HEK293 (cell line): ENCODE measurements around the gene SGMS1.

Source experiments
- CTCF ChIA-PET: fragments of 350-600 bp; formaldehyde crosslinking; extraction: SDS; loops from one replicate; lab custom pipeline; 2021; ENCODE audit warnings: antibody characterized with exemption; lab: Yijun Ruan, JAX
- POLR2A ChIA-PET: fragments of 300-600 bp; formaldehyde crosslinking; extraction: SDS; loops from one replicate; lab custom pipeline; 2020; ENCODE audit warnings: antibody characterized with exemption, inconsistent platforms; lab: Yijun Ruan, JAX
- H3K27ac ChIP-seq: fragments of 200-500 bp; sonication (Bioruptor generic); 2 replicates; pipeline ENCODE4 v1.5.1; 2014; ENCODE audit warnings: low read depth, low read length, control low read depth, inconsistent platforms; ENCODE audit errors: extremely low read depth
- H3K36me3 ChIP-seq, 2 experiments: fragments of 200-500 bp in 1 of 2; sonication (Bioruptor generic) in 1 of 2; 1 replicate in 1 of 2; 2 replicates in 1 of 2; pipeline ENCODE4 v1.5.1; 2014 to 2017; ENCODE audit warnings: inconsistent platforms in 2 of 2, low read length in 2 of 2; ENCODE audit not compliant: control insufficient read depth in 2 of 2, insufficient read depth in 1 of 2
- H3K4me1 ChIP-seq: fragments of 200-500 bp; sonication (Bioruptor generic); 2 replicates; pipeline ENCODE4 v1.5.1; 2014; ENCODE audit warnings: mild to moderate bottlenecking, low read length, inconsistent platforms; ENCODE audit not compliant: control insufficient read depth, insufficient read depth
- H3K4me3 ChIP-seq: 2 replicates; pipeline ENCODE4 v1.5.1; 2011; ENCODE audit warnings: low read depth, mild to moderate bottlenecking, control low read depth, low read length, moderate library complexity
- H3K9me3 ChIP-seq: fragments of 200-500 bp; sonication (Bioruptor generic); 2 replicates; pipeline ENCODE4 v1.5.1; 2014; ENCODE audit warnings: low read depth, low read length, inconsistent platforms; ENCODE audit not compliant: control insufficient read depth, insufficient read depth
- BCL11B ChIP-seq: fragments of 450-650 bp; formaldehyde crosslinking; IDR thresholded peaks from 2 replicates; pipeline ENCODE4 v1.5.1; 2016; ENCODE audit warnings: low read depth, missing biosample characterization, missing genetic modification characterization
- GFI1B ChIP-seq: fragments of 450-650 bp; formaldehyde crosslinking; IDR thresholded peaks from 2 replicates; pipeline ENCODE4 v1.5.1; 2016; ENCODE audit warnings: missing biosample characterization, missing genetic modification characterization
- GLI2 ChIP-seq: fragments of 450-650 bp; formaldehyde crosslinking; IDR thresholded peaks from 2 replicates; pipeline ENCODE4; 2017; ENCODE audit warnings: missing biosample characterization, missing genetic modification characterization, low read depth, borderline replicate concordance
- MEIS1 ChIP-seq: sonication (generic); formaldehyde crosslinking; IDR thresholded peaks from 2 replicates; pipeline ENCODE4 v1.8.1; 2022; ENCODE audit warnings: missing genetic modification reagents, mild to moderate bottlenecking, borderline replicate concordance
- PATZ1 ChIP-seq: fragments of 450-650 bp; formaldehyde crosslinking; IDR thresholded peaks from 2 replicates; pipeline ENCODE4 v1.5.1; 2016; ENCODE audit warnings: missing biosample characterization, missing genetic modification characterization
- SP2 ChIP-seq: fragments of 450-650 bp; formaldehyde crosslinking; IDR thresholded peaks from 2 replicates; pipeline ENCODE4 v1.5.1; 2016; ENCODE audit warnings: missing biosample characterization, missing genetic modification characterization
- WT1 ChIP-seq: fragments of 450-650 bp; formaldehyde crosslinking; IDR thresholded peaks from 2 replicates; pipeline ENCODE4 v1.5.1; 2016; ENCODE audit warnings: missing biosample characterization, missing genetic modification characterization
- YY1 ChIP-seq: fragments of 450-650 bp; formaldehyde crosslinking; IDR thresholded peaks from 2 replicates; pipeline ENCODE4 v1.5.1; 2018; ENCODE audit warnings: missing biosample characterization, missing genetic modification characterization
- ZBTB21 ChIP-seq: fragments of 450-650 bp; formaldehyde crosslinking; IDR thresholded peaks from 2 replicates; pipeline ENCODE4 v1.5.1; 2017; ENCODE audit warnings: missing biosample characterization, missing genetic modification characterization
- ZBTB48 ChIP-seq: fragments of 450-650 bp; formaldehyde crosslinking; IDR thresholded peaks from 2 replicates; pipeline ENCODE4 v1.5.1; 2016; ENCODE audit warnings: missing biosample characterization, missing genetic modification characterization
- ZBTB6 ChIP-seq: fragments of 450-650 bp; formaldehyde crosslinking; IDR thresholded peaks from 2 replicates; pipeline ENCODE4 v1.5.1; 2017; ENCODE audit warnings: missing biosample characterization, missing genetic modification characterization
- ZBTB7A ChIP-seq: fragments of 450-650 bp; formaldehyde crosslinking; IDR thresholded peaks from 2 replicates; pipeline ENCODE4 v1.5.1; 2016; ENCODE audit warnings: low read depth, missing biosample characterization, missing genetic modification characterization
- ZEB2 ChIP-seq: fragments of 450-650 bp; formaldehyde crosslinking; IDR thresholded peaks from 2 replicates; pipeline ENCODE4 v1.5.1; 2016; ENCODE audit warnings: missing biosample characterization, missing genetic modification characterization
- ZFP3 ChIP-seq: fragments of 450-650 bp; formaldehyde crosslinking; IDR thresholded peaks from 2 replicates; pipeline ENCODE4 v1.5.1; 2016; ENCODE audit warnings: low read depth, missing biosample characterization, missing genetic modification characterization
- ZFP41 ChIP-seq: fragments of 450-650 bp; formaldehyde crosslinking; IDR thresholded peaks from 2 replicates; pipeline ENCODE4 v1.5.1; 2016; ENCODE audit warnings: missing biosample characterization, missing genetic modification characterization, borderline replicate concordance
- ZIC2 ChIP-seq: fragments of 450-650 bp; formaldehyde crosslinking; IDR thresholded peaks from 2 replicates; pipeline ENCODE4 v1.5.1; 2016; ENCODE audit warnings: missing biosample characterization, missing genetic modification characterization
- ZNF140 ChIP-seq: fragments of 450-650 bp; formaldehyde crosslinking; IDR thresholded peaks from 2 replicates; pipeline ENCODE4 v1.5.1; 2016; ENCODE audit warnings: missing biosample characterization, missing genetic modification characterization
- ZNF19 ChIP-seq: fragments of 450-650 bp; formaldehyde crosslinking; IDR thresholded peaks from 2 replicates; pipeline ENCODE4; 2016; ENCODE audit warnings: missing biosample characterization, missing genetic modification characterization, low read depth
- ZNF202 ChIP-seq: fragments of 450-650 bp; formaldehyde crosslinking; IDR thresholded peaks from 2 replicates; pipeline ENCODE4 v1.5.1; 2016; ENCODE audit warnings: missing biosample characterization, missing genetic modification characterization, borderline replicate concordance
- ZNF404 ChIP-seq: fragments of 450-650 bp; formaldehyde crosslinking; IDR thresholded peaks from 2 replicates; pipeline ENCODE4 v1.5.1; 2017; ENCODE audit warnings: missing biosample characterization, missing genetic modification characterization
- ZNF423 ChIP-seq: fragments of 450-650 bp; formaldehyde crosslinking; IDR thresholded peaks from 2 replicates; pipeline ENCODE4 v1.5.1; 2016; ENCODE audit warnings: missing biosample characterization, missing genetic modification characterization
- ZNF580 ChIP-seq: fragments of 450-650 bp; formaldehyde crosslinking; IDR thresholded peaks from 2 replicates; pipeline ENCODE4 v1.5.1; 2016; ENCODE audit warnings: missing biosample characterization, missing genetic modification characterization
- ZNF629 ChIP-seq: fragments of 450-650 bp; formaldehyde crosslinking; IDR thresholded peaks from 2 replicates; pipeline ENCODE4 v1.5.1; 2017; ENCODE audit warnings: missing biosample characterization, missing genetic modification characterization
- ZNF654 ChIP-seq: fragments of 450-650 bp; formaldehyde crosslinking; IDR thresholded peaks from 2 replicates; pipeline ENCODE4 v1.5.1; 2016; ENCODE audit warnings: low read depth, missing biosample characterization, missing genetic modification characterization
- ZNF658 ChIP-seq: fragments of 450-650 bp; formaldehyde crosslinking; IDR thresholded peaks from 2 replicates; pipeline ENCODE4; 2016; ENCODE audit warnings: missing biosample characterization, missing genetic modification characterization
- ZNF701 ChIP-seq: fragments of 450-650 bp; formaldehyde crosslinking; IDR thresholded peaks from 2 replicates; pipeline ENCODE4 v1.5.1; 2016; ENCODE audit warnings: missing biosample characterization, missing genetic modification characterization
- ZNF707 ChIP-seq: fragments of 450-650 bp; formaldehyde crosslinking; IDR thresholded peaks from 2 replicates; pipeline ENCODE4 v1.5.1; 2016; ENCODE audit warnings: missing biosample characterization, missing genetic modification characterization
- TF ChIP-seq, protein P1 (sequence below): fragments of 450-650 bp; formaldehyde crosslinking; IDR thresholded peaks from 2 replicates; pipeline ENCODE4 v1.5.1; 2016; ENCODE audit warnings: missing biosample characterization, missing genetic modification characterization, borderline replicate concordance
- TF ChIP-seq, protein P2 (sequence below): fragments of 450-650 bp; formaldehyde crosslinking; IDR thresholded peaks from 2 replicates; pipeline ENCODE4 v1.5.0; 2017; ENCODE audit warnings: missing biosample characterization, missing genetic modification characterization, borderline replicate concordance

Gene SGMS1

DNA sequence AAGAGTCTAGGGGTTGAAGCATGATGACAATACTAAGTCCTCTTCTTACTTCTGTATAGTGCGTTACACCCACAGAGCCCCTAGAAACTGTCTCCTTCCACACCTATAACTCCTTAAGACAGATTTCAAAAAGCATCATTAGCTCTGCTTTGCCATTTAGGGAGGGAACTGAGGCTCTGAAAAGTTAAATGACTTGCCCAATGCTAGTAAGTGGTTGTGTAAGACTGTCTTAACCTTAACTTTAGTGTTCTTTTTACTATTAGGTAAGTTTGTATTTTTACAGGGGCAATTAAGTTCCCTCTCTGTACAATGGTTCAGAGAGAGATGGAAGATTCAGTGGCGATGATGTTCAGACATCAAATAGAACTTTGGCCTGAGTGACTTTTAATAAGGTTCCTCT is 299.7 kb downstream of the SGMS1 start (continued):
- TF ChIP-seq ZBTB6 (tag by site-specific recombination) = no peak

GRCh38 chr10:50322077-50322476 is 301.7 kb downstream of the SGMS1 start:
- TF ChIP-seq GFI1B (tag by site-specific recombination) (no peak), ZBTB21 (tag by site-specific recombination) (no peak), ZNF202 (tag by site-specific recombination) (no peak), ZFP3 (no peak), ZEB2 (tag by site-specific recombination) (no peak), ZNF580 (tag by site-specific recombination) (no peak), ZNF707 (tag by site-specific recombination) (no peak), ZBTB48 (tag by site-specific recombination) (no peak), ZNF423 (no peak), ZNF701 (tag by site-specific recombination) (no peak), ZFP41 (no peak), ZNF654 (tag by site-specific recombination) (no peak), WT1 (tag by site-specific recombination) (no peak), SP2 (no peak), GLI2 (tag by site-specific recombination) (no peak), ZNF658 (tag by site-specific recombination) (no peak), ZNF629 (tag by site-specific recombination) (no peak), ZNF404 (tag by site-specific recombination) (no peak), YY1 (no peak)
- TF ChIP-seq, protein P1, sequence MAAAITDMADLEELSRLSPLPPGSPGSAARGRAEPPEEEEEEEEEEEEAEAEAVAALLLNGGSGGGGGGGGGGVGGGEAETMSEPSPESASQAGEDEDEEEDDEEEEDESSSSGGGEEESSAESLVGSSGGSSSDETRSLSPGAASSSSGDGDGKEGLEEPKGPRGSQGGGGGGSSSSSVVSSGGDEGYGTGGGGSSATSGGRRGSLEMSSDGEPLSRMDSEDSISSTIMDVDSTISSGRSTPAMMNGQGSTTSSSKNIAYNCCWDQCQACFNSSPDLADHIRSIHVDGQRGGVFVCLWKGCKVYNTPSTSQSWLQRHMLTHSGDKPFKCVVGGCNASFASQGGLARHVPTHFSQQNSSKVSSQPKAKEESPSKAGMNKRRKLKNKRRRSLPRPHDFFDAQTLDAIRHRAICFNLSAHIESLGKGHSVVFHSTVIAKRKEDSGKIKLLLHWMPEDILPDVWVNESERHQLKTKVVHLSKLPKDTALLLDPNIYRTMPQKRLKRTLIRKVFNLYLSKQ (tag by site-specific recombination) = no peak
- Histone ChIP-seq H3K4me3 (no peak overlapping the region), H3K36me3 (no peaks in the 10 kb centered on the region), H3K9me3 (no peaks in the 10 kb centered on the region), H3K4me1 (no peaks in the 10 kb centered on the region), H3K27ac (no peak overlapping the region)
- CTCF ChIA-PET = no interaction called here
- POLR2A ChIA-PET = no interaction called here

DNA sequence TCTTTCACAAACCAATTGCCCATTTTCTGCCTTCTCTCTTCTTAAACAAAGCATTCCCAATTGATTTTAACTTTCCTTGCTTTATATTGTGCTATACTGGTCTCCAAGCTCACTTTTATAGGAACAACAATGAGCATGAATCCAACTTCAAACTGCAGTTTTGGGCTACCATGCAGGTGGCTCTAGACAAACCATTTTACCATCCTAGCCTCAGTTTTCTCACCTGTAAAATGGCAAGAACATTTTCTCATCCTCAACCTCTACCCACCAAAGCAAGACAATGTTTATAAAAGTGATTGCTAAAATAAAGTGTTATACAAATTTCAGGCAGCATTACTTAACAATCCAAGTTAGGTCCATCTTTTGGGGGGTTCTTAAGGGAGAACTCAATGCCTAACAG is 305.6 kb downstream of the SGMS1 start:
- ChIA-PET CTCF (no interaction called here), POLR2A (no interaction called here)
- Histone ChIP-seq H3K9me3 (no peaks in the 10 kb centered on the region), H3K27ac (no peak overlapping the region), H3K36me3 (no peaks in the 10 kb centered on the region), H3K4me1 (no peaks in the 10 kb centered on the region), H3K4me3 (no peak overlapping the region)
- TF ChIP-seq ZNF140 (tag by site-specific recombination) (no peak), ZNF19 (tag by site-specific recombination) (no peak), ZNF654 (tag by site-specific recombination) (no peak), ZBTB7A (tag by site-specific recombination) (no peak), BCL11B (no peak), ZIC2 (tag by site-specific recombination) (no peak), PATZ1 (tag by site-specific recombination) (no peak), ZNF423 (no peak), MEIS1 (CRISPR knock-in tag) (no peak), ZNF629 (tag by site-specific recombination) (no peak)
- TF ChIP-seq, protein P2, sequence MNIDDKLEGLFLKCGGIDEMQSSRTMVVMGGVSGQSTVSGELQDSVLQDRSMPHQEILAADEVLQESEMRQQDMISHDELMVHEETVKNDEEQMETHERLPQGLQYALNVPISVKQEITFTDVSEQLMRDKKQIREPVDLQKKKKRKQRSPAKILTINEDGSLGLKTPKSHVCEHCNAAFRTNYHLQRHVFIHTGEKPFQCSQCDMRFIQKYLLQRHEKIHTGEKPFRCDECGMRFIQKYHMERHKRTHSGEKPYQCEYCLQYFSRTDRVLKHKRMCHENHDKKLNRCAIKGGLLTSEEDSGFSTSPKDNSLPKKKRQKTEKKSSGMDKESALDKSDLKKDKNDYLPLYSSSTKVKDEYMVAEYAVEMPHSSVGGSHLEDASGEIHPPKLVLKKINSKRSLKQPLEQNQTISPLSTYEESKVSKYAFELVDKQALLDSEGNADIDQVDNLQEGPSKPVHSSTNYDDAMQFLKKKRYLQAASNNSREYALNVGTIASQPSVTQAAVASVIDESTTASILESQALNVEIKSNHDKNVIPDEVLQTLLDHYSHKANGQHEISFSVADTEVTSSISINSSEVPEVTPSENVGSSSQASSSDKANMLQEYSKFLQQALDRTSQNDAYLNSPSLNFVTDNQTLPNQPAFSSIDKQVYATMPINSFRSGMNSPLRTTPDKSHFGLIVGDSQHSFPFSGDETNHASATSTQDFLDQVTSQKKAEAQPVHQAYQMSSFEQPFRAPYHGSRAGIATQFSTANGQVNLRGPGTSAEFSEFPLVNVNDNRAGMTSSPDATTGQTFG (tag by site-specific recombination) = no peak
